Measurements from ENCODE around the gene AVEN.

AVEN gene

GRCh38 chr15:34065941-34066340 lies 26.9 kb upstream of the AVEN start:
- TF ChIP-seq PKNOX1 (IDR thresholded peaks at IDR 0.05) = no peak
- no peak for TF ChIP-seq SP1 (IDR thresholded peaks at IDR 0.05)
- no peak for TF ChIP-seq BHLHE40 (IDR thresholded peaks at IDR 0.05; ENCODE audit: borderline replicate concordance)
- no peak for TF ChIP-seq TARDBP (IDR thresholded peaks at IDR 0.05)
- TF ChIP-seq SUZ12 (IDR thresholded peaks at IDR 0.05) = no peak
- no peak for TF ChIP-seq FOXM1 (IDR thresholded peaks at IDR 0.05; ENCODE audit: borderline replicate concordance)
- no peak for TF ChIP-seq HDGF (IDR thresholded peaks at IDR 0.05; ENCODE audit: borderline replicate concordance)
- no peak for TF ChIP-seq LEF1 (IDR thresholded peaks at IDR 0.05; ENCODE audit: borderline replicate concordance)
- no peak for TF ChIP-seq FOXA1 (IDR thresholded peaks at IDR 0.05)
- TF ChIP-seq CTBP1 (IDR thresholded peaks at IDR 0.05; ENCODE audit: borderline replicate concordance) = no peak
- TF ChIP-seq NFRKB (IDR thresholded peaks at IDR 0.05) = no peak
- DNase-seq (ENCODE audit: extremely low spot score) = no peak
- ChIA-PET POLR2A (no interaction called here), CTCF (no interaction called here)

- POLR2A ChIA-PET = no interaction called here
- no peak for DNase-seq (ENCODE audit: extremely low spot score)
- TF ChIP-seq ELF4 (IDR thresholded peaks at IDR 0.05) (no peak), SUZ12 (IDR thresholded peaks at IDR 0.05) (no peak), FOXA1 (IDR thresholded peaks at IDR 0.05) (no peak), SP1 (IDR thresholded peaks at IDR 0.05) (no peak), PKNOX1 (IDR thresholded peaks at IDR 0.05) (no peak), BHLHE40 (IDR thresholded peaks at IDR 0.05; ENCODE audit: borderline replicate concordance) (no peak), HDGF (IDR thresholded peaks at IDR 0.05; ENCODE audit: borderline replicate concordance) (no peak), CTBP1 (IDR thresholded peaks at IDR 0.05; ENCODE audit: borderline replicate concordance) (no peak), NFRKB (IDR thresholded peaks at IDR 0.05) (no peak)
- CTCF ChIA-PET = no interaction called here
Measured at GRCh38 chr15:34065261-34065660, 26.3 kb upstream of the AVEN start.

- POLR2A ChIA-PET = no interaction called here
- CTCF ChIA-PET = no interaction called here
- TF ChIP-seq FOXM1 (IDR thresholded peaks at IDR 0.05; ENCODE audit: borderline replicate concordance) (no peak), FOXK2 (IDR thresholded peaks at IDR 0.05) (no peak), LEF1 (IDR thresholded peaks at IDR 0.05; ENCODE audit: borderline replicate concordance) (no peak), PKNOX1 (IDR thresholded peaks at IDR 0.05) (no peak)
- no peak for DNase-seq (ENCODE audit: extremely low spot score)
Measured at GRCh38 chr15:34064438-34064837, 25.4 kb upstream of the AVEN start.

- ChIA-PET CTCF (no interaction called here), POLR2A (no interaction called here)
- TF ChIP-seq LEF1 (IDR thresholded peaks at IDR 0.05; ENCODE audit: borderline replicate concordance) = no peak
- TF ChIP-seq TARDBP (IDR thresholded peaks at IDR 0.05) = no peak
- TF ChIP-seq SUZ12 (IDR thresholded peaks at IDR 0.05) = no peak
- TF ChIP-seq FOXA1 (IDR thresholded peaks at IDR 0.05) = no peak
- TF ChIP-seq CTBP1 (IDR thresholded peaks at IDR 0.05; ENCODE audit: borderline replicate concordance) = no peak
- no peak for TF ChIP-seq PKNOX1 (IDR thresholded peaks at IDR 0.05)
- no peak for TF ChIP-seq ZNF384 (IDR thresholded peaks at IDR 0.05)
- no peak for TF ChIP-seq ARNT (IDR thresholded peaks at IDR 0.05)
- no peak for TF ChIP-seq ELF4 (IDR thresholded peaks at IDR 0.05)
- TF ChIP-seq SP1 (IDR thresholded peaks at IDR 0.05) = no peak
- TF ChIP-seq HDGF (IDR thresholded peaks at IDR 0.05; ENCODE audit: borderline replicate concordance) = no peak
- TF ChIP-seq NFRKB (IDR thresholded peaks at IDR 0.05) = no peak
- no peak for TF ChIP-seq BHLHE40 (IDR thresholded peaks at IDR 0.05; ENCODE audit: borderline replicate concordance)
- no peak for DNase-seq (ENCODE audit: extremely low spot score)
Measured at GRCh38 chr15:34059946-34060345, 20.9 kb upstream of the AVEN start.

GRCh38 chr15:34059476-34059875 lies 20.5 kb upstream of the AVEN start:
- TF ChIP-seq ELF4 (IDR thresholded peaks at IDR 0.05) (no peak), SP1 (IDR thresholded peaks at IDR 0.05) (no peak), CTBP1 (IDR thresholded peaks at IDR 0.05; ENCODE audit: borderline replicate concordance) (no peak), ZNF384 (IDR thresholded peaks at IDR 0.05) (no peak), SUZ12 (IDR thresholded peaks at IDR 0.05) (no peak)
- no peak for DNase-seq (ENCODE audit: extremely low spot score)
- CTCF ChIA-PET = no interaction called here
- POLR2A ChIA-PET = no interaction called here

GRCh38 chr15:34056911-34057310 lies 17.9 kb upstream of the AVEN start:
- POLR2A ChIA-PET = interaction anchor here (1.4 kb wide), 1 partner anchor 9 kb away, joined by 4 read pairs; no protein-coding TSS in a partner anchor
- DNase-seq (ENCODE audit: extremely low spot score) = no peak
- CTCF ChIA-PET = no interaction called here
- TF ChIP-seq FOXA1 (IDR thresholded peaks at IDR 0.05) (no peak), CTBP1 (IDR thresholded peaks at IDR 0.05; ENCODE audit: borderline replicate concordance) (no peak), ZNF384 (IDR thresholded peaks at IDR 0.05) (no peak), FOXK2 (IDR thresholded peaks at IDR 0.05) (no peak), BHLHE40 (IDR thresholded peaks at IDR 0.05; ENCODE audit: borderline replicate concordance) (no peak), SP1 (IDR thresholded peaks at IDR 0.05) (no peak), SUZ12 (IDR thresholded peaks at IDR 0.05) (no peak), ELF4 (IDR thresholded peaks at IDR 0.05) (no peak), LEF1 (IDR thresholded peaks at IDR 0.05; ENCODE audit: borderline replicate concordance) (no peak), TARDBP (IDR thresholded peaks at IDR 0.05) (no peak), FOXM1 (IDR thresholded peaks at IDR 0.05; ENCODE audit: borderline replicate concordance) (no peak), PKNOX1 (IDR thresholded peaks at IDR 0.05) (no peak), HDGF (IDR thresholded peaks at IDR 0.05; ENCODE audit: borderline replicate concordance) (no peak), L3MBTL2 (conservative IDR thresholded peaks at IDR 0.05) (no peak), NFRKB (IDR thresholded peaks at IDR 0.05) (no peak)
